ENCODE results near the gene USP17L15.
"Not testable (repeated sequence)": the region's sequence is repeated elsewhere in the genome, so short reads cannot be mapped to it uniquely, and the experiment has no call there.

Gene USP17L15

GRCh38 chr4:9271719-9272118 lies 37.5 kb downstream of the USP17L15 start:
- H3K36me3 ChIP-seq (ENCODE audit: insufficient read depth, low read length); H3K27ac ChIP-seq (ENCODE audit: low read depth, low read length, poor library complexity, severe bottlenecking); H3K27me3 ChIP-seq (ENCODE audit: insufficient read depth, low read length); H3K79me2 ChIP-seq (ENCODE audit: insufficient read depth, low read length); H2AFZ ChIP-seq (ENCODE audit: low read length); H3K4me3 ChIP-seq (ENCODE audit: low read depth, low read length, poor library complexity, severe bottlenecking); H3K4me1 ChIP-seq (ENCODE audit: insufficient read depth, low read length, severe bottlenecking); H3K9ac ChIP-seq (ENCODE audit: low read length); H3K4me2 ChIP-seq (ENCODE audit: low read length); H4K20me1 ChIP-seq (ENCODE audit: insufficient read depth, low read length); H3K9me2 ChIP-seq (ENCODE audit: low read depth, low read length); H3K9me3 ChIP-seq (ENCODE audit: low read length); H3F3A ChIP-seq (ENCODE audit: insufficient read depth, low read length): not testable (repeated sequence)

Measured in OCI-LY1 (cell line).